ENCODE results near the gene PLTP.

DNA sequence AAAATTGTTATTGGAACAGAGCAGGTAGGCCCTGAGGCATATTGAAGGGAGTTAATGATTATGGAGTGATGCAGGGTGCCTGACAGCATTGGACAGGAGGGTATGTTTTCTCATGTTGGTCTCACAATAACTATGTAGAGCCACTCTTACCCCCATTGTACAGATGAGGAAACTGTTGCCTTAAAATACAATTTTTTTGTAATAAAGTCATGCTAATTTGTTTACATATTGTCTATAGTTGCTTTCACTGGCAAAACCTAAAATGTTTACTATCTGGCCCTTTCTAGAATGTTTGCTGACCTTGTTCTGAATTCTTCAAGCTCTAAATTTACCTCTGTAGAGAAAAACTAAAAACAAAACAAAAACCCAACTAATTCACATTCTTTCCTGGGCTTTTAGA is 60.5 kb downstream of the PLTP start:
- no peak for TF ChIP-seq EP300 (IDR thresholded peaks at IDR 0.05)
- TF ChIP-seq, protein P1, sequence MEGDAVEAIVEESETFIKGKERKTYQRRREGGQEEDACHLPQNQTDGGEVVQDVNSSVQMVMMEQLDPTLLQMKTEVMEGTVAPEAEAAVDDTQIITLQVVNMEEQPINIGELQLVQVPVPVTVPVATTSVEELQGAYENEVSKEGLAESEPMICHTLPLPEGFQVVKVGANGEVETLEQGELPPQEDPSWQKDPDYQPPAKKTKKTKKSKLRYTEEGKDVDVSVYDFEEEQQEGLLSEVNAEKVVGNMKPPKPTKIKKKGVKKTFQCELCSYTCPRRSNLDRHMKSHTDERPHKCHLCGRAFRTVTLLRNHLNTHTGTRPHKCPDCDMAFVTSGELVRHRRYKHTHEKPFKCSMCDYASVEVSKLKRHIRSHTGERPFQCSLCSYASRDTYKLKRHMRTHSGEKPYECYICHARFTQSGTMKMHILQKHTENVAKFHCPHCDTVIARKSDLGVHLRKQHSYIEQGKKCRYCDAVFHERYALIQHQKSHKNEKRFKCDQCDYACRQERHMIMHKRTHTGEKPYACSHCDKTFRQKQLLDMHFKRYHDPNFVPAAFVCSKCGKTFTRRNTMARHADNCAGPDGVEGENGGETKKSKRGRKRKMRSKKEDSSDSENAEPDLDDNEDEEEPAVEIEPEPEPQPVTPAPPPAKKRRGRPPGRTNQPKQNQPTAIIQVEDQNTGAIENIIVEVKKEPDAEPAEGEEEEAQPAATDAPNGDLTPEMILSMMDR (IDR thresholded peaks at IDR 0.05) = no peak

Measured in suprapubic skin (tissue), 3 donors.